ENCODE data around the gene GCK.

The GCK gene

DNA sequence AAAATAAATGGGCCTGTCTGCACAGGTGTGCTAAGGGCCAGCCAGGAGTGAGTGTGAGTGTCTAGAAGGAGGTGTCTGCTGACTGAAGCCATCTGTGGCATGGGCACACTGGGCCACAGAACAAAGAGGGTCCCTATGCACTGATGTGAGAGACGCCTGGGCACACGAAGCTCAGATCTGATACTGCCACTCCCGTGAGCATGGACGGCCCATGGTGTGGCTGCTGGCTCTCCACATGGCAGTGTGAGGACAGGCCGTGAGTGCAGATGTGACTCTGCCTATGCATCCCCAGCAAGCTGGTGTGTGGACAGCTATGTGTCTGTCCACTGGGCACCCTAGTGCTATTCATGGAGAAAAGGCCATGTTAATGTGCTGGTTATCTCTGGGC, 35.3 kb downstream of the GCK start:
- no peak overlapping the region for H3K27ac ChIP-seq
- no peak for TF ChIP-seq ZFX (IDR thresholded peaks at IDR 0.05; ENCODE audit: borderline replicate concordance)
- TF ChIP-seq, protein P1, sequence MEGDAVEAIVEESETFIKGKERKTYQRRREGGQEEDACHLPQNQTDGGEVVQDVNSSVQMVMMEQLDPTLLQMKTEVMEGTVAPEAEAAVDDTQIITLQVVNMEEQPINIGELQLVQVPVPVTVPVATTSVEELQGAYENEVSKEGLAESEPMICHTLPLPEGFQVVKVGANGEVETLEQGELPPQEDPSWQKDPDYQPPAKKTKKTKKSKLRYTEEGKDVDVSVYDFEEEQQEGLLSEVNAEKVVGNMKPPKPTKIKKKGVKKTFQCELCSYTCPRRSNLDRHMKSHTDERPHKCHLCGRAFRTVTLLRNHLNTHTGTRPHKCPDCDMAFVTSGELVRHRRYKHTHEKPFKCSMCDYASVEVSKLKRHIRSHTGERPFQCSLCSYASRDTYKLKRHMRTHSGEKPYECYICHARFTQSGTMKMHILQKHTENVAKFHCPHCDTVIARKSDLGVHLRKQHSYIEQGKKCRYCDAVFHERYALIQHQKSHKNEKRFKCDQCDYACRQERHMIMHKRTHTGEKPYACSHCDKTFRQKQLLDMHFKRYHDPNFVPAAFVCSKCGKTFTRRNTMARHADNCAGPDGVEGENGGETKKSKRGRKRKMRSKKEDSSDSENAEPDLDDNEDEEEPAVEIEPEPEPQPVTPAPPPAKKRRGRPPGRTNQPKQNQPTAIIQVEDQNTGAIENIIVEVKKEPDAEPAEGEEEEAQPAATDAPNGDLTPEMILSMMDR (IDR thresholded peaks at IDR 0.05) = no peak

GRCh38 chr7:44152971-44153947, 36.0 kb downstream of the GCK start:
- TF ChIP-seq, protein P1 (IDR thresholded peaks at IDR 0.05) = no peak
- no peak for TF ChIP-seq ZFX (IDR thresholded peaks at IDR 0.05; ENCODE audit: borderline replicate concordance)
- H3K27ac ChIP-seq = no peak overlapping the region

GRCh38 chr7:44151956-44152355, 37.3 kb downstream of the GCK start:
- no peak overlapping the region for H3K27ac ChIP-seq
- TF ChIP-seq ZFX (IDR thresholded peaks at IDR 0.05; ENCODE audit: borderline replicate concordance) = no peak
- TF ChIP-seq, protein P1 (IDR thresholded peaks at IDR 0.05) = no peak

DNA sequence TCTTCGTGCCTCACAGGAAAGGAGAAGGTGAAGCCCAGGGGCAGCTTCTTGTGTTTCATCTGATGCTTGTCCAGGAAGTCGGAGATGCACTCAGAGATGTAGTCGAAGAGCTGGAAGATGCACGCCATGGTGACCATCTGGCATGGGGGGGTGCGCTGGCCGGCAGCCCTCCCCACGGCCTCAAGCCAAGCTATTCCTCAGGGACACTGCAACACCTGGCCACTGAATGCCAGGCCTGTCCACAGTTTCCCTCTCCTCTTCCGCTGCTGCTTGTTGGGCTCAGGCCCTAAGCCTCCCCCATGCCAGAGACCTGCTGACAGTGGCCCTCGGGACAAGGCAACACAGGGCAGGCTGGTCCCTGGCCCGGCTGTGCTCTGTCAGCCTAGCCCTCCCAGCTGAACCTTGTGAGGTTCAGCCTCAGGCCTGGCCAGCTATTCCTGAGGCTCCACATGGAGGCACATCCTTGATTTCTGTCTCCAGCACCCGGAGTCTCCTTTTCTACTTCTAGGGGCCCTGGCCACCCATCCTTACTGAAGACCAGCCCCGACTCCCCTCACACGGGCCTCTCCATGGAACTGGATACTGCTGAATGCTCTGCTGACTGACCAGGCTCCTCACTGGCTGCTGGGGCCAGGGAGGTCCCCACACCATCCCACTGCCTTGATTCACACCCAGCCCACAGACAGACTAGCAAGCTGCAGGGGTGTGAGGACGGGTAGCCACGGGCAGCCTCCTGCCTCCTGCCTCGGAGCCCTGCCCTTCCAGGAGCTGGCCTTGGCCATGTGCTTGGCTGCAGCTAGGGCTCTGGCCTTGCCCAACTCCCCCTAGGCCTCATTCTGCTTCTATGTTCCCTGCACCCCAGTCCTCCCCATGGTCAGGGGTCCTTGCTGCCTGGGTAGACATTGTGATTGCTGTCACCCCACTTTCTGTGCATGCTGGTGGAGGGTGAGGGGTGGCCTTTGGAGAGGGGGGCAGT, 38.0 kb downstream of the GCK start:
- TF ChIP-seq, protein P1 (IDR thresholded peaks at IDR 0.05) = no peak
- TF ChIP-seq ZFX (IDR thresholded peaks at IDR 0.05; ENCODE audit: borderline replicate concordance) = no peak

GRCh38 chr7:44150466-44150832, 38.8 kb downstream of the GCK start:
- no peak overlapping the region for H3K27ac ChIP-seq
- TF ChIP-seq, protein P1 (IDR thresholded peaks at IDR 0.05) = no peak
- TF ChIP-seq ZFX (IDR thresholded peaks at IDR 0.05; ENCODE audit: borderline replicate concordance) = no peak

More for the DNA sequence above, 38.0 kb downstream of the GCK start:
- no peak overlapping the region for H3K27ac ChIP-seq

- no peak overlapping the region for H3K27ac ChIP-seq
- TF ChIP-seq, protein P1 (IDR thresholded peaks at IDR 0.05) = no peak
- no peak for TF ChIP-seq ZFX (IDR thresholded peaks at IDR 0.05; ENCODE audit: borderline replicate concordance)
Observed at GRCh38 chr7:44149571-44150465, 39.4 kb downstream of the GCK start.

Measured in 22Rv1 (cell line).